ENCODE results near the gene TPK1. TPM values are rescaled to one million over a fixed set of nuclear protein-coding genes. Genes with fewer than 3 reads are reported as not detected.
A peak's percentile ranks its signal among the peaks of the same experiment; 100 is the strongest.
"Not testable (repeated sequence)": the region's sequence is repeated elsewhere in the genome, so short reads cannot be mapped to it uniquely, and the experiment has no call there.

Gene TPK1
- total RNA-seq, 1 experiment from 2014 or later = 29.4 TPM

DNA sequence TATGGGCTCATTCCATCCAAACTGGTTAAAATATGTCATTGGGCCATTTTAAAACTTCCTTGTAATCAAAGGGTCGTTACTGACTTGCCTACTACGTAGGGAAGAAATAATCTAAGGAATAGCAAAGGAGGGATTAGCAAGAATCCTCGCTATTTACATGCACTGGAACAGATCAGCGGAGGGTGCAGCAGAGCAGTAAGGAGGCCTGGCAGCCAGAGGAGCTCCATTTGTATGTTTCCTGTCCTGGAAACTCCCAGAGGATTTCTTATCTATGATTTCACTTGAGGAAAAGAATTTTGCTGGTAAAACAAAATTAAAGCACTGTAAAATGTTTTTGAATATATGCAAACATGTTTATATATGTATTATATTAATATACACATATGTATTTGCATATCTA is 107.3 kb downstream of the TPK1 start:
- no peak for DNase-seq (ENCODE audit: extremely low read depth, low read depth)

DNA sequence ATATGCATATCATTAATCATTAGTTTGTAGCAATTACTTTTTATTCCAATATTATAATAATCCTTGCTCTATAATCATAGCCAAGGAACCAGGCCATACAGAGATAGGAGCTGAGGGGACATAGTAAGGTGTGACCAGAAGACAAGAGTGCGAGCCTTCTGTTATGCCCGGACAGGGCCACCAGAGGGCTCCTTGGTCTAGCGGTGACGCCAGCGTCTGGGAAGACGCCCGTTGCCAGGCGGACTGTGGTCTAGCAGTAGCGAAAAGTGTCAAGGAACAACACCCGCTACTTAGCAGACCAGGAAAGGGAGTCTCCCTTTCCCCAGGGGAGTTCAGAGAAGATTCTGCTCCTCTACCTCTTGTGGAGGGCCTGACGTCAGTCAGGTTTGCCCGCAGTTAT is 109.0 kb downstream of the TPK1 start:
- not testable (repeated sequence) for DNase-seq (ENCODE audit: extremely low read depth, low read depth)

DNA sequence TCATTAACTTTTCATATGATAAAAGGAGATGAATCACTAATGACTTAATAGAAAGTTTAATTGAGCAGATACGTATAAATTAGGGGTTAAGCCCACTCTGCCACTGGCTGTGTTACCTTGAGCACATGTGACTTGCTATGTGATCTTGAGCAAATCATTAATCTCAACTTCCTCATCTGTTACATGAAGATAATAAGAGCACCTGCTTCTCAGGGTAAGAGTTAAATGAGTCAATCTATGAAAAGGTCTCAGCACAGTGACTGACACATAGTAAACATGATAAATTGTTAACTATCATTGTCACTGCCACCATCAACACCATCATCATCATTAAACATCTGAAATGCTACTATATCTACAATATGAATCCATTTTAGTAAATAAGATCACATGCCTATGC is 110.8 kb downstream of the TPK1 start:
- no peak for DNase-seq (ENCODE audit: extremely low read depth, low read depth)

DNA sequence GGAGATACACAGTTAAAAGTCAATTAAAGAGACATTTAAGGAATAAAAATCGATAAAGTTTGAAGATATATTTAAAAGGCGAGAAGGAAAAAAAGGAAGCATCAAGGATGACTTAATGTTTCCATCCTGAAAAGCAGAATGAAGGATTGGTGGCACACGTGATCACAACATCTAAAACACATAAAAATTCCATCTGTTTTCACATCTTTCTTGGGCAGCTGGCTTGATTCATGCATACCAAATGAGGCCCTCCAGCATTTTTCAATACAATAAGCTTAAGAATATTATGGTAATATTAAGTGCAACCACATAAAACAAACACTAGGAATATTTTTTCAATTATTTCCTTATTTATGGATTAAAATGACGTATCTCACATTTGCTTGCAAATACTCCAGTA is 112.6 kb downstream of the TPK1 start:
- DNase-seq (ENCODE audit: extremely low read depth, low read depth) = no peak

DNA sequence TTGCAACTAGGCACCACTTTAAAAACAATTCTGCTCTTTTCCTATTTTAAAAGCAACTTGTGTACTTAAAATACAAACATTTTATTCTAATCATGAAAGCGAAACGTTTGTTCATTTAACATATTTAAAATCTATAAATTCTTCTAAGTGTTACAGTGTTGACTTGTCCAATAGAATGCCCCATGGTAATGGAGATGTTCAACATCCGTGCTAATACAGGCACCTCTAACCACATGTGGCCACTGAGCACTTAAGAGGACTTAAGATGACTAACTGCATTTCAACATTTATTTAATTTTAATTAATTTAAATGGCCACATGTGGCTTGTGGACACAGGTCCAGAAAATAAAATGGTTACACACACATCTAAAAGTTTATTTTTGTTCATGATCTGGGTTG is 115.1 kb downstream of the TPK1 start:
- DNase-seq (ENCODE audit: extremely low read depth, low read depth) = no peak

DNA sequence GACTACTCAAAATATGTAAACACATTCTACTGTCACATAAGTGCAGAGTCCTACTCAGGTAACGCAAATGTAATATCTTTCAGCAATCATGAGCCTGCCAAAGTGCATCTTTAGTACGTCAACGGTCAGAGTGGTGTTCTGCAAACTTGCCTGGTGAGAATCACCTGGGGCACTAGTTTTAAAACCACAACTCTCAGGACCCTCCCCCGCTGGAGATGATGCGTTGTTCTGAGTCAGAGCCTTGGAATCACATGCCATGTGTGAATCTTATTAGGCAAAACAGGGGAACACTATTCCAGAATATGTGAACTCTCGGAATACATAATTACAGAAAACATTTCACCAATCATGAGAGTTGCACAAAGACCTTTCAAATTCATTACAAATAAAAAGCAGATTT is 115.7 kb downstream of the TPK1 start:
- DNase-seq (ENCODE audit: extremely low read depth, low read depth) = no peak

DNA sequence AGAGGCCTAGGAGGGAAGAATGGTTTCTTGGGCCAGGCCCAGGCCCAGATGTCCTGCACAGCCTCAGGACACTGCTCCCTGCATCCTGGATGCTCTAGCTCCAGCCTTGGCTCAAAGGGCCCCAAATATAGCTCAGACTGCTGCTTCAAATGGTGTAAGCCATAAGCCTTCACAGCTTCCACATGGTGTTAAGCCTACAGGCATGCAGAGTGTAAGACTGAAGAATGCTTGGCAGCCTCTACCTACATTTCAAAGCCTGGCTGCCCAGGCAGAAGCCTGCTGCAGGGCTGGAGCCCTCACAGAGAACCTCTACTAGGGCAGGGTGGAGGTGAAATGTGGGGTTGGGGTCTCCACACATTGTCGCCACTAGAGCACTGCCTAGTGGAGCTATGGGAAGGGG is 118.1 kb downstream of the TPK1 start:
- DNase-seq (ENCODE audit: extremely low read depth, low read depth) = no peak

DNA sequence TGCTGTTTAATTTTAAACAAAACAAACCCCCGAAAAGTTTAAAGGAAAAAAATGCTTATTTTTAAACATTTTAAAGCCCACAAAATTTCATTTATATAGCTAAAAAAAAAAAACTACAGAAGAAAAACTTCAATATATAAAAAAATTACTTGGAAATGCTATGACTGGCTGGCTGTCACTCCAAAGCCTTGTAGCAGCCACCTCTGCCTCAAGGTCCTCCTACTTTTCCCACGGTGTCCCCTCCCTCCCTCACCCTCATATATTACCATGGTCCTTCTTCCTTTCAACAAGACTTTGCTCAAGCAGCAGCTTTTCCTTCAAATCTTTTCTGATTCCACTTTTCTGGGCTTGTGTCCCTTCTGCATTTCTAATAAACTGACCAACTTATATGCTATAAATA is 122.0 kb downstream of the TPK1 start:
- no peak for DNase-seq (ENCODE audit: extremely low read depth, low read depth)

DNA sequence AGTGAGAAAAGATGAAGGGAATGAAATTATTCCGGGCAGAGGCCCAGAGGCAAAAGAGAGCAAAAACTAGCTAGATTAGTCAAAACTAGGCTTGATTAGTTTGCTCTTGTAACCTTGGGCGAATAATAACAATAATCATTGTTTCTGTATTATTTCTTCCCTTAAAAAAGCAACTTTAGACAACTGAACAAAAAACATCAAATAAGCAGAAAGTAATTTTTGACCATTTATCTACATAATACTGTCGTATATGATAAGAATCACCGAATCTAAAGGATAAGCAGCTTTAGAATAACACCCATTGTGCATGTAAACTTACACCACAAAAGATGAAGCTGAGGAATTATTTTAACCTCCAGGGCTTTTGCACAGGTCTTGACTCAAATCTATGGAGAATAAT is 125.1 kb downstream of the TPK1 start:
- no peak for DNase-seq (ENCODE audit: extremely low read depth, low read depth)

DNA sequence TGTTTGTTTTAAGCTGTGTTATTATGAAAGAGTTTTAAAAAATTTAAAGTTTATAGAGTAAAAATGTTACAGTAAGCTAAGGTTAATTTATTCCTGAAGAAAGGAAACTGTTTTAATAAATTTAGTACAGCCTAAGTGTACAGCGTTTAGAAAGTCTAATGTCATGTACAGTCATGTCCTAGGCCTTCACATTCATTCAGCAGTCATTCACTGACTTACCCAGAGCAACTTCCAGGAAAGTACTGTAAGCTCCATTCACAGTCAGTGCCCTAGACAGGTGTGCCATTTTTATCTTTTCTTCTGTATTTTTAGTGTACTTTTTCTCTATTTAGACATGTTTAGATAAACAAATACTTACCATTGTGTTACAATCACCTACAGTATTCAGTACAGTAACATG is 126.8 kb downstream of the TPK1 start:
- no peak for DNase-seq (ENCODE audit: extremely low read depth, low read depth)

DNA sequence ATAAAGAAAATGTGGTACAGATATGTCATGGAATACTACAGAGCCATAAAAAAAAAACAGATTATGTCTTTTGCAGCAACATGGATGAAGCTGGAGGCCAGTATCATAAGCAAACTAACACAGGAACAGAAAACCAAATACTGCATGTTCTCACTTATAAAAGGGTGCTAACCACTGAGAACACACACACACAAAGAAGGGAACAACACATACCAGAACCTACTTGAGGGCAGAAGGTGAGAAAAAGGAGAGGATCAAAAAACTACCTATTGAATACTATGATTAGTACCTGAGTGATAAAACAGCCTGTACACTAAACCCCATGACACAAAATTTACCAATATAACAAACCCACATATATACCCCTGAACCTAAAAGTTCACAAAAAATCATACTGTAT is 144.6 kb downstream of the TPK1 start:
- no peak for DNase-seq (ENCODE audit: extremely low read depth, low read depth)

DNA sequence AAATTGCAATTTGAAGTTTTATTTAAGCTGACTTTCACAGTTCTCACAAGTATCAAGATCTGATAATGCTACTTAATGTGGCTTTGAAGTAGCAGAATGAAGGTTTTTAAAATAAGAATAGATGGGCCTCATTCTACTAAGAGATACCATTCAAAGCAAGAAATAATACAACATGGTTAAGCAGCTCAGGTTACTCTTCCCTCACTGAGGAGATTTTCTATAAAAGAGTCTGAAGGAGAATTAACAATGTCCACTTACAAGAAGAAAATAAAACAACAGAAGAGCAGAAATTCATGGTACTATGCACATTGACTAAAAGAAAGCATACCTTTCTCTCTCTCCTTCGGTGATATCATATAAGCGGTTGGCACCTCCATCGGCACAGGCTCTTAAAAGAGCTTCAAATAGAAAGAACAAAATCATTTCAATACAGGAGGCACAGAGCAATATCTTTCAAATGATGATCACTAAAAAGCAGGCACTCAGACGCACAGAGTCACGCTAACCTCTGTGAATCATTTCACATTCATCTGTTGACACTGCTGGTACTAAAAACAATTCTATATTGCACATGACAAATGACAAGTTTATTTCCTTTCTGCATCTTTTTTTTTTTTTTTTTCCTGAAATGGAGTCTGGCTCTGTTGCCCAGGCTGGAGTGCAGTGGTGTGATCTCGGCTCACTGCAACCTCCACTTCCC is 153.1 kb downstream of the TPK1 start:
- DNase-seq (ENCODE audit: extremely low read depth, low read depth) = no peak

DNA sequence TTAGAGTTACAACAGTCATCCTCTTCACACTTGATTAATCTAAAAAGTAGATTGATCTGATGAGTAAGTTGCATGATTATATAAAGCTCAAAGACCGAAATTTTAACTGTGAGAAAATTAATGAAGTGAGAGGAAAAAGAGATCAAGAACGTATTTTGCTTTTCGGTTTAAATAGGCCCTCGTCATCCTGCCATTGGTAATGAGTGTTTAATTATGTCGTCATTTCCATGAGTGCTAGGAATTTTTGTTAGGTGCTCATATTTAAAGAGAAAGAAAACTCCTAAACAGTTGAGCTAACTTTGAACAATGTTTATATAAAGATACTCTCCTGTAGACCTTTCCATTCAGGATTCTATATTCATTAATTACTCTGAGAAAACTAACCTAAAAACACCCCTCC is 159.4 kb downstream of the TPK1 start:
- no peak for DNase-seq (ENCODE audit: extremely low read depth, low read depth)

DNA sequence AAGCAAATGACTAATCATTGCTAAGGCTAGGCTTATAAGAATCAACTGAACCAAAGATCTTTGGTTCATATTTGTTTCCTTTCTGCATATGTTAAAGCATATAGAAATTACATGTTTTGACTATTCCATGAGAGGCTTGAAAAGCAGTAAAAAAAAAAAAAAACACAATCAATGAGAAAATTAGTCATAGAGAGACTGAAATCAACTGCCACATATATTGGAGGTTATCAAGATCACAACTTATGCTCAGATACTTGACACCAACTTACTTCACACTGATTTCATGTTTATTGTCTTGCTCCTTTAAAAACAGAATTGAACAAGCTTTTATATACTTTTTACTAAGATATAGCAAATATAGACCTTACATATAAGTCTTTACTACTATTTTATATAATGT is 161.3 kb downstream of the TPK1 start:
- no peak for DNase-seq (ENCODE audit: extremely low read depth, low read depth)

DNA sequence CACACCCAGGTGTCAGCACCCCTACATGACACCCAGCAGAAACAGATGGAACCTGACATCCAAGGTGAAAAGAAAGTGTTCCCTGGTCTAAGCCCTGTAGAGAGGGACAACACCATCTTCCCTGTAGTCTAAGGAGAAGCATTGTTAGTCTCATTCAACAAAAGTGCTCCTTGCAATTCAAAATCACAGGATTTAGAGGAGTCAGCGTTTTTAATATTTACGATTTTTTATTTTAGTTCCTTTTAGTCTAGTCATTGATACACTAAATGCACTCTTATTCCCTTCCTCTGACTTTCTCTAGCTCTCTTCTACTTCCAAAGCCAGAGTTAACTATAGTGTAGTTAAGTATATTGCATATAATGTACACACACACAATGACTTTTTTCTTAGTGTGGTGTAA is 163.0 kb downstream of the TPK1 start:
- no peak for DNase-seq (ENCODE audit: extremely low read depth, low read depth)

DNA sequence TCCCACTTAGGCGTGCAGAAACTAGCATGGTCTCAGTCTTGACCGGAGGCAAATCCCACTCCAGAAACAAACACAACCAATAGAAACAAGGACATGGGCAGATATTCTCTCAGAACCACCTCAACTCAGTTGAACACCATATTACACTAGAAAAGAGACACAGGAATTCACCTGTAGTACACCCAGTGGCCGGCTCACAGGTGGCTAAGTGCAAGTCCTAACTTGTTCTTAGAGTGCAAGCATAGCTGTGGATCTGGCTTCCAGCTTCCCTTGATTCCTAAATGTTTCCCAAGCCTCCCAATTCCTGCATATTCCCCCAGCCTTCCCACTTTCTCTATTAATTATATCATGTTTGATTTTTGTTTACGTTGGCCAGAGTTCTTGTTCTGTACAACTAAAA is 164.4 kb downstream of the TPK1 start:
- no peak for DNase-seq (ENCODE audit: extremely low read depth, low read depth)

DNA sequence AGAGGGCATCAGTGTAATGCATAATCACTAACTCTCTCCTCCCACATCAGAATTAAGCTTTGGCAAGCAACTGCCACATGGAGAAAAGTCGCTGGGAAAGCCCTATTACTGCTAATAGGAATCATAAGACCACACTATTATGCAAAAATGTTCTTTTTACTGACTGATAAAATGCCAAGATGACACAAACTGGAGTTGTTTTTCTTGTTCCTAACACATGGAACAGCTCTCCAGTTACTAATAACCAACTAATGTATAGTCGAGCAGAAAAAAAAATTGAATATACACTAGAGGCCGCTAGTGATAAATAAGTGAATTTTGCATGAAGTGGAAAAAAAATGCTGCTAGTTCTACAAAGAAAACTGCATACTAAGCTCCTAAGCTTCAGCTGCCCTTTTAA is 165.6 kb downstream of the TPK1 start:
- DNase-seq (ENCODE audit: extremely low read depth, low read depth) = peak; percentile 3

DNA sequence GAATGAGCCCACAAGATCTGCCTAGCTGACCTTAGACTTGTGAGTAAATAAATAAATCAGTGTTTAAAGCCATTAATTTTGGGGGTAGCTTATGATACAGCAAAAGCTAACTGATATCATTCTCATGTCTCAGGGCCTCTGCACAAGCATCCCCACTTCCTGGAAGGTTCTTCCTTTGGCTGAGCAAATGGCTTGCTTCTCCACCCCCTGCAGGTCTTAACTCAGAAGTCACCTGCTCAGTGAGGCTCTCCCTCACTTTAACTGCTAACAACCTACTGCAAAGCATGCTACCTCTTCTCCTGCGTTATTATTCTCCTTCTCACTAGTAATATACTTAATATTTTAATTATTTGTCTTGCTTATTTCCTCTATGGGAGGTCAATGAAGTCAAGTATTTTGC is 167.3 kb downstream of the TPK1 start:
- DNase-seq (ENCODE audit: extremely low read depth, low read depth) = no peak

DNA sequence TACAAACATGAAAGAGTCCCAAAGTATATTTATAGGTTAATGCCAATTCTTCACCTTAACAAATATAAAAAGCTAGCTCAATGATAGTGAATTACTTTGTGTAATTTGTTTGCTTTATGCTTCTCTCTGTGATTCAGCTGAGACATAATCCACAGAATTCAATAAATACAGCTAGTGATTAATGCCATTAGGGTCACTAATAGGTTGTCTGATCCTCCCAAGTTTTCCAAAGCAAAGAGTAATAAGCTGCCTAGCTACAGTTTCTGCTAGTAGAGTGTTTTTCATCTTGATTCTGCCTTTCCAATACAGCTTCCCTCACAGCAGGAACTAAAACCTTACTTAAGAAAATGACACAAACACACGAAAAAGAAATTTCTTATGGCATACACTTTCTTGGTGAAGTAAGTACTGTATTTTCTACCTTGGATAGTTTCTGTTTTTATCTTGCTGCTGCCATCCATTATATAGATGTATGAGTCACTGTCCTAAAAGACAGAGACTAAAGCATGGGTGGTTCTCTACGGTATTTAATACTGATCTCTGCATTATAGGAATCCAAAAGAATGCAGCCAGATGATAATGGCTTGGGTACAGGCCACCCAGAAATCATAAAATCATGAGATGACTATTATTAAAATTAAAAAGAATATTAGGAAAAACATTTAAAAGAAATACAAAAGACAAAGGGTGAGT is 170.0 kb downstream of the TPK1 start:
- DNase-seq (ENCODE audit: extremely low read depth, low read depth) = no peak

DNA sequence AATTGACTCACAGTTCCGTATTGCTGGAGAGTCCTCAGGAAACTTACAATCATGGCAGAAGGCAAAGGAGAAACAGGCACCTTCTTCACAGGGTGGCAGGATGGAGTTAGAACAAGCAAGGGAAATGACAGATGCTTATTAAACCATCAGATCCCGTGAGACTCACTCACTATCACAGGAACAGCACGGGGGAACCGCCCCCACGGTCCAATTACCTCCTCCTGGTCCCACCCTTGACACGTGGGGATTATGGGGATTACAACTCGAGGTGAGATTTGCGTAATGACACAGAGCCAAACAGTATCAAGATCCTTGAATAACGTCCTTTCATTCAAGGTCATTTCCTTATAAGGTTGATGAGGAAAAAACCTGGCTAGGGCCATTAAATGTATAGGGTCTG is 176.6 kb downstream of the TPK1 start:
- no peak for DNase-seq (ENCODE audit: extremely low read depth, low read depth)

DNA sequence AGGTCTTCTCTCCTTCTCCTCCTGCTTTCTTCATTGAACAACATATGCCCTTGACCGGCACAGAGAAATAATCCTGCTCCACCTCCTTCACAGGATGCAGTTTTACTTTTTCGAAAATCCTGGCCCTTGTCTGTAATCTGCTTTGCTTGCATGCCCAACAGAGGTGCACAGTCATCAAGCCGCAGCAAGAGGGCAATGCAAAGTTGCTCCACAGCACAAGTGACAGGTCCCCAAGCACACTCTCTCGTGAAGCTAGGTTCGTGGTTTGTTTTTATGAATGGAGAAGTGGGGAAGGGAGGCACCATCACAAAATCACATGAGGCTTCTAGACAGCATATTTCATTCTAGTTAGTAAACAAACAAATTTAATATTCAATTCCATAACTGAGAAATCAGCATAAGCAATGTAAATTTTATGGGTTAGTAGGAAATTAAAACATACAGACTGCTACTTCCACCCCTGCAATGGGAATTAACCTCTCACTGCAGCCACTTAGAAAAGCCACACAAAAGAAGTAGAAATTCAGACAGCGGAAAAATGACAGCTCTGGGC is 178.8 kb downstream of the TPK1 start:
- no peak for DNase-seq (ENCODE audit: extremely low read depth, low read depth)

DNA sequence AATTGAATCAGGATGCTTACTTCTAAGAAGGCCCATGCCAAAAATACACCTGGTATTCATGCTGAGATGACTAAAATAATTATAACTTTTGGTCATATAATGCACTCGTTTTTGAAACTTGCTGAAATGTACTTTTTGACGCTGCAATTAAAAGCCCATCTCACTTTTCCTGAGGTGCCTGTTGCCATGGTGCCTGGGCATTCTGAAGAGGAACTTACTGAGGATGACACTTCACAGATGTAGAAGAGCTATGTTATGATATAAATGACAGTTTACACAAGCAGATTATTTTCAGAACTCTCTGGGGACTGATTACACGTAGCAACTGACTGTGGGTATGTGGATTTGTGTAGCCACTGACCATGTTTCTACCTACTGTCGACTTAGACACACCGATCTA is 182.4 kb downstream of the TPK1 start:
- DNase-seq (ENCODE audit: extremely low read depth, low read depth) = no peak
